H1 (cell line): ENCODE measurements around the gene PLA2G4E. TPM values are rescaled to one million over a fixed set of nuclear protein-coding genes. Genes with fewer than 3 reads are reported as not detected.

ENCODE experiments used
- CTCF ChIA-PET: fragments of 300-600 bp; sonication (Branson Sonifier 250); formaldehyde crosslinking; loops from one replicate; lab custom pipeline; 2021; ENCODE audit not compliant: partially characterized antibody; lab: Charles Lee
- POLR2A ChIA-PET: fragments of 300-600 bp; sonication (Branson Sonifier 250); formaldehyde crosslinking; loops from one replicate; lab custom pipeline; 2021; ENCODE audit warnings: inconsistent platforms; ENCODE audit not compliant: partially characterized antibody; lab: Charles Lee
- DNase-seq, 2 experiments: peaks; one replicate each; pipeline versions ENCODE4 v3.0.0 to v3.0.0-alpha.2; 2010 to 2022; ENCODE audit warnings: low spot score in 2 of 2, low read depth in 1 of 2, mixed read lengths in 1 of 2
- FAIRE-seq: peaks from 2 replicates; lab custom pipeline; 2011; peaks lifted over from hg19 to GRCh38; lab: Jason Lieb, UNC
- H2AFZ ChIP-seq: 2 replicates; pipeline ENCODE4 v1.8.1; 2012; ENCODE audit warnings: low read length, inconsistent platforms
- H2AK5ac ChIP-seq: 2 replicates; pipeline ENCODE4 v1.6.1; 2013; ENCODE audit warnings: low read depth, low read length
- H2BK120ac ChIP-seq: replicated peaks from 2 replicates; pipeline ENCODE3; 2013; ENCODE audit warnings: low read depth, low read length, inconsistent platforms
- H2BK12ac ChIP-seq: 2 replicates; pipeline ENCODE4 v1.6.1; 2013; ENCODE audit warnings: low read depth, low read length
- H2BK15ac ChIP-seq: 2 replicates; pipeline ENCODE4 v1.6.1; 2013; ENCODE audit warnings: low read length
- H2BK20ac ChIP-seq: 2 replicates; pipeline ENCODE4 v1.6.1; 2013; ENCODE audit warnings: low read length
- H2BK5ac ChIP-seq: 2 replicates; pipeline ENCODE4 v1.6.1; 2013; ENCODE audit warnings: low read depth, low read length
- H3K14ac ChIP-seq: 2 replicates; pipeline ENCODE4 v1.6.1; 2013; ENCODE audit warnings: inconsistent platforms; ENCODE audit not compliant: insufficient read length
- H3K18ac ChIP-seq: 2 replicates; pipeline ENCODE4 v1.6.1; 2013; ENCODE audit warnings: low read length; ENCODE audit errors: extremely low read depth
- H3K23ac ChIP-seq: 2 replicates; pipeline ENCODE4 v1.6.1; 2013; ENCODE audit warnings: inconsistent platforms; ENCODE audit not compliant: insufficient read length
- H3K23me2 ChIP-seq: 2 replicates; pipeline ENCODE4 v1.6.1; 2013; ENCODE audit warnings: low read depth, low read length
- H3K27ac ChIP-seq: 2 replicates; pipeline ENCODE4 v1.6.1; 2011; ENCODE audit warnings: low read depth, low read length, inconsistent platforms
- H3K27me3 ChIP-seq, 4 experiments: replicated peaks in 1 of 4; 1 replicate in 1 of 4; 2 replicates in 3 of 4; pipeline versions ENCODE4 v1.6.1 to v1.8.1; 2011 to 2013; ENCODE audit warnings: low read length in 3 of 4, mild to moderate bottlenecking in 3 of 4, inconsistent platforms in 2 of 4, mixed read lengths in 2 of 4, moderate library complexity in 1 of 4; ENCODE audit not compliant: control insufficient read depth in 3 of 4, insufficient read depth in 3 of 4; ENCODE audit errors: extremely low read depth in 1 of 4
- H3K36me3 ChIP-seq, 4 experiments: 2 replicates each; pipeline versions ENCODE4 v1.6.1 to v1.8.1; 2011 to 2013; ENCODE audit warnings: mild to moderate bottlenecking in 4 of 4, low read length in 3 of 4, moderate library complexity in 2 of 4, control low read depth in 1 of 4, inconsistent platforms in 1 of 4; ENCODE audit not compliant: insufficient read depth in 4 of 4, control insufficient read depth in 2 of 4
- H3K4ac ChIP-seq: replicated peaks from 2 replicates; pipeline ENCODE3; 2013; ENCODE audit warnings: low read length, low read depth, mixed read lengths, inconsistent platforms; ENCODE audit not compliant: insufficient read length
- H3K4me1 ChIP-seq, 4 experiments: replicated peaks in 1 of 4; 1 replicate in 1 of 4; 2 replicates in 3 of 4; pipeline versions ENCODE4 v1.6.1 to v1.8.1; 2011 to 2013; ENCODE audit warnings: low read length in 3 of 4, inconsistent platforms in 2 of 4, mixed read lengths in 1 of 4; ENCODE audit not compliant: insufficient read depth in 4 of 4, control insufficient read depth in 3 of 4
- H3K4me2 ChIP-seq, 2 experiments: 2 replicates each; pipeline versions ENCODE4 v1.6.1 to v1.8.1; 2011 to 2013; ENCODE audit warnings: low read depth in 2 of 2, low read length in 2 of 2, control low read depth in 1 of 2, inconsistent platforms in 1 of 2, mild to moderate bottlenecking in 1 of 2; ENCODE audit not compliant: insufficient read depth in 1 of 2
- H3K4me3 ChIP-seq, 4 experiments: fragments of 200-600, 300-600 bp in 1 of 4; sonication (generic), shearing (Covaris generic), sonication (Bioruptor Twin) in 1 of 4; 2 replicates each; pipeline versions ENCODE4 v1.5.1 to v1.8.1; 2011 to 2016; ENCODE audit warnings: low read length in 4 of 4, low read depth in 3 of 4, control low read depth in 2 of 4, inconsistent platforms in 2 of 4, mild to moderate bottlenecking in 2 of 4, mixed read lengths in 1 of 4, moderate library complexity in 1 of 4; ENCODE audit not compliant: insufficient read depth in 2 of 4; ENCODE audit errors: extremely low read depth in 1 of 4
- H3K56ac ChIP-seq: replicated peaks from 2 replicates; pipeline ENCODE3; 2013; ENCODE audit warnings: low read depth, mild to moderate bottlenecking, mixed read lengths, low read length, inconsistent platforms; ENCODE audit not compliant: insufficient read length
- H3K79me1 ChIP-seq: 2 replicates; pipeline ENCODE4 v1.6.1; 2013; ENCODE audit warnings: low read depth, low read length, control low read depth
- H3K79me2 ChIP-seq, 2 experiments: 2 replicates each; pipeline versions ENCODE4 v1.6.1 to v1.8.1; 2012 to 2013; ENCODE audit warnings: low read length in 2 of 2, mild to moderate bottlenecking in 2 of 2, inconsistent platforms in 1 of 2; ENCODE audit not compliant: insufficient read depth in 2 of 2, control insufficient read depth in 1 of 2
- H3K9ac ChIP-seq, 4 experiments: replicated peaks in 1 of 4; 1 replicate in 1 of 4; 2 replicates in 3 of 4; pipeline versions ENCODE4 v1.6.1 to v1.8.1; 2011 to 2013; ENCODE audit warnings: low read depth in 3 of 4, low read length in 3 of 4, control low read depth in 2 of 4, mild to moderate bottlenecking in 2 of 4, moderate library complexity in 2 of 4, inconsistent platforms in 1 of 4; ENCODE audit errors: extremely low read depth in 1 of 4
- H3K9me3 ChIP-seq, 2 experiments: 2 replicates each; pipeline versions ENCODE4 v1.6.1 to v1.8.1; 2012 to 2013; ENCODE audit warnings: mild to moderate bottlenecking in 2 of 2, moderate library complexity in 2 of 2, control low read depth in 1 of 2, inconsistent platforms in 1 of 2, low read depth in 1 of 2, low read length in 1 of 2, mixed read lengths in 1 of 2; ENCODE audit not compliant: insufficient read depth in 2 of 2
- H4K20me1 ChIP-seq, 2 experiments: replicated peaks in 1 of 2; 2 replicates each; pipeline versions ENCODE3 to v1.8.1; 2011 to 2013; ENCODE audit warnings: inconsistent platforms in 2 of 2, low read length in 2 of 2, mild to moderate bottlenecking in 1 of 2; ENCODE audit not compliant: insufficient read depth in 2 of 2, control insufficient read depth in 1 of 2
- H4K5ac ChIP-seq: 2 replicates; pipeline ENCODE4 v1.6.1; 2013; ENCODE audit warnings: low read length, low read depth, mixed read lengths, inconsistent platforms; ENCODE audit not compliant: insufficient read length
- H4K8ac ChIP-seq: 2 replicates; pipeline ENCODE4 v1.8.0; 2013; ENCODE audit warnings: mild to moderate bottlenecking, moderate library complexity, low read length, inconsistent platforms; ENCODE audit not compliant: insufficient read depth; ENCODE audit errors: extremely low read depth
- H4K91ac ChIP-seq: replicated peaks from 2 replicates; pipeline ENCODE3; 2013; ENCODE audit warnings: low read length, mixed read lengths, inconsistent platforms; ENCODE audit not compliant: insufficient read length
- FOSL1 ChIP-seq: IDR thresholded peaks from 2 replicates; pipeline ENCODE4 v1.6.1; 2011; ENCODE audit warnings: mild to moderate bottlenecking, low read depth, low read length, moderate library complexity; ENCODE audit not compliant: insufficient read depth
- HDAC6 ChIP-seq: IDR thresholded peaks from one replicate; pipeline ENCODE4 v1.7.1; 2012; ENCODE audit warnings: low read depth, mild to moderate bottlenecking, inconsistent platforms, low read length, moderate library complexity
- WGBS, 2 experiments: shearing (Covaris generic) in 1 of 2; methylation state at CpG; one replicate each; pipeline versions ENCODE4 v1.1.6 to v1.1.7; 2013 to 2015; ENCODE audit warnings: low lambda C conversion rate in 2 of 2, mixed read lengths in 2 of 2, inconsistent platforms in 1 of 2, low coverage in 1 of 2, missing lambda C conversion rate in 1 of 2; ENCODE audit not compliant: insufficient replicate concordance in 2 of 2, insufficient coverage in 1 of 2, insufficient read length in 1 of 2; ENCODE audit errors: extremely low coverage in 1 of 2, missing lambda C conversion rate in 1 of 2; 5-methylcytosine and 5-hydroxymethylcytosine counted together
- polyA plus RNA-seq, 7 experiments: library from polyadenylated mRNA; depleted of rRNA in 3 of 7; stranded (reverse) in 5 of 7; unstranded in 2 of 7; fragments of >200 nt in 5 of 7; fragments of 200-250 nt in 2 of 7; gene quantifications; 1 replicate in 5 of 7; 2 replicates in 1 of 7; 4 replicates in 1 of 7; pipeline versions ENCODE4 v1.2.1 to v1.2.3, GENCODE V29; 2011 to 2013; ENCODE audit warnings: missing spikeins in 2 of 7, mixed read lengths in 2 of 7
- total RNA-seq: library from RNA; stranded (reverse); fragmentation: NEBNext Ultra II Directional; extraction: Animal tissue kit (Norgen Biotek cat#: 25700); gene quantifications from 2 replicates; pipeline ENCODE4 v1.2.1, GENCODE V29; 2021

PLA2G4E gene
- total and polyA plus RNA-seq, 2 of the 8 experiments (the other 6 are each of a cell fraction or from before 2014, with no cell fraction given): 0.03 TPM; not detected in 1

DNA sequence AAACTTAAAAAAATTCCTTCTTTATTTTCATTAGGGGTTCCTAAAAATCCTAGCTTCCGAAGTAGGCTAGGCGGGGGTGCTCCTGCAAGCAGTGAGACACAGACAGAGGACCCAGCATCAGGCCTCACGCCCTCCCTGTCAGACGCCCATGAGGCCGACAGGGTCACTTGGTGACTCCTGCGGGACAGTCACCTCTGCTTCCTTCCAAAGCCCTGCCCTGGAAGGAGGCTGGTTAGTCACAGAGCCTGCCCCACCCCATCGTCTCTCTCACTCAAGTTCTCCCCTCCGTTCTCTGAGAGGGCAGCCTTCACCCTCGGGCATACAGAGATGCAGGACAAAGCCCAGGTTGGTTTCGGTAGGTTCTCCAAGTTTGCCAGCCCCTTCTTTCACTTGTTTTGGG, 87.1 kb downstream of the PLA2G4E start:
- 66% methylated on average over 10 of the region's 10 CpGs; no CpG with 5 or more reads in 1 of the 2 experiments for WGBS, 2 experiments
- Histone ChIP-seq H3K79me1 (peaks cover 9% of the 10 kb centered on the region), H2BK20ac (no peak overlapping the region), H3K27me3 (no peaks in the 10 kb centered on the region), H2BK12ac (0 out of 2 replicates have a peak overlapping the region, but pooled peaks have one; percentile 27), H3K36me3 (no peaks in the 10 kb centered on the region), H3K23ac (no peak overlapping the region), H2BK5ac (no peak overlapping the region; the same call in 1 of the 2 replicates), H2BK15ac (no peak overlapping the region), H3K27ac (no peak overlapping the region), H3K14ac (no peak overlapping the region), H3K4me2 (no peak overlapping the region), H3K79me2 (no peaks in the 10 kb centered on the region), H3K4ac (no peak overlapping the region), H3K23me2 (no peaks in the 10 kb centered on the region), H4K5ac (no peak overlapping the region), H2AFZ (no peak overlapping the region), H4K91ac (no peak overlapping the region), H3K4me1 (peaks cover 4 to 9% (median 7%) of the 10 kb centered on the region in 4 experiments), H3K9ac (no peak overlapping the region), H2BK120ac (no peak overlapping the region), H2AK5ac (no peak overlapping the region), H3K56ac (no peak overlapping the region), H4K20me1 (peaks cover 2 to 7% of the 10 kb centered on the region in 2 experiments), H3K18ac (no peak overlapping the region), H4K8ac (no peak overlapping the region), H3K4me3 (no peak overlapping the region), H3K9me3 (no peaks in the 10 kb centered on the region)
- DNase-seq: no peak
- TF ChIP-seq HDAC6 (no peak), FOSL1 (no peak)
- CTCF ChIA-PET: interaction anchor here (1.0 to 1.2 kb wide), 4 partner anchors 11 to 161 kb away, joined by 3 to 5 read pairs (median 3); no protein-coding TSS in a partner anchor
- no peak for FAIRE-seq
- POLR2A ChIA-PET: no interaction called here
